Globus pallidus (tissue), 1 donor: ENCODE data around the gene AMDHD2.
"Not testable (repeated sequence)": the region's sequence is repeated elsewhere in the genome, so short reads cannot be mapped to it uniquely, and the experiment has no call there.

Experiments
- DNase-seq: peaks from one replicate; pipeline ENCODE4 v3.0.0-alpha.2; 2015; ENCODE audit warnings: low spot score

Gene AMDHD2

DNA sequence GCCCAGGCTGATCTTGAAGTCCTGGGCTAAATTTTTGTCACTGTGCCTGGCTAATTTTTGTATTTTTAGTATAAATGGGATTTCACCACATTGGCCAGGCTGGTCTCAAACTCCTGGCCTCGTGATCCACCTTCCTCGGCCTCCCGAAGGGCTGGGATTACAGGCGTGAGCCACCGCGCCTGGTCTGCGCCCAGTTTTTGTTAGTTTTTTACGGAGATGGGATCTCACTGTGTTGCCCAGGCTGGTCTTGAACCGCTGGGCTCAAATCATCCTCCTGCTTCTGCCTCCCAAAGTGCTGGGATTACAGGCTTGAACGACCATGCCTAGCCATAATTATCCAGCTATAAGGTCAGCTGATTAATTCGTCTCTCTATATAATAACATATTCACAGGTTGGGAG lies 13.7 kb downstream of the AMDHD2 start:
- no peak for DNase-seq

DNA sequence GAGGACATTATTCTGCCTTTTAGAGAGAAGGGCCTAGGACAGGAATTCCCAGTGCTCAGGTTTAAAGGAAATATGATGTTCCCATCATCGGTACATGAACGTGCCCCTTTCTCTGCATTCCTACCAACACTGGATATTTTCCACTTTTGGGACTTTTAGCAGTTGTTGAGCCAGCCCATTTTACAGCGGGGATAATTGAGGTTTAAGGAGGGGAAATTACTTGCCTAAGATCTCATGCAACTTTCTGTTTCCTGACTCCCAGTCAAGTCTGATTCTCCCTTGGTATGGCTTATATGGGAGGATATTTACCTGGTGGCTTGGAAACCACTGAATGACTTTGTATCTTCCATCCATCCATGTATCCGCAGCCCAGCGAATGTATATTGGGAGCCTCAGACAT lies 14.2 kb downstream of the AMDHD2 start:
- not testable (repeated sequence) for DNase-seq

DNA sequence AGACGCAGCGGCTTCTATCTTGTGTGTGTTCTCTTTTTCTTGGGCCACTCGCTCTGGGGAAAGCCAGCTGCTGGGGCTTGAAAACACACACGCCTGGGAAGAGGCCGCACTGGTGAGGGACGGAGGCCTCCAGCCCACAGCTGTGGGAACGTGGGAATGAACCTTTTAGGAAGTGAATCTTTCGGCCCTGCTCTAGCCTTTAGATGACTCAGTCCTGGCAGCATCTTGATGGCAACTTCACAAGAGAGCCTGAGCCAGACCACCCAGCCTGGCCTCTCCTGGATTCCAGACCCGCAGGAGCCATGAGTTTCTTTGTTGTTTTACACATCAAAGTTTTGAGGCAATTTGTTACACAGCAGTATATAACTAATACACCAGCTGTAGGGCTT lies 15.4 kb downstream of the AMDHD2 start:
- no peak for DNase-seq

DNA sequence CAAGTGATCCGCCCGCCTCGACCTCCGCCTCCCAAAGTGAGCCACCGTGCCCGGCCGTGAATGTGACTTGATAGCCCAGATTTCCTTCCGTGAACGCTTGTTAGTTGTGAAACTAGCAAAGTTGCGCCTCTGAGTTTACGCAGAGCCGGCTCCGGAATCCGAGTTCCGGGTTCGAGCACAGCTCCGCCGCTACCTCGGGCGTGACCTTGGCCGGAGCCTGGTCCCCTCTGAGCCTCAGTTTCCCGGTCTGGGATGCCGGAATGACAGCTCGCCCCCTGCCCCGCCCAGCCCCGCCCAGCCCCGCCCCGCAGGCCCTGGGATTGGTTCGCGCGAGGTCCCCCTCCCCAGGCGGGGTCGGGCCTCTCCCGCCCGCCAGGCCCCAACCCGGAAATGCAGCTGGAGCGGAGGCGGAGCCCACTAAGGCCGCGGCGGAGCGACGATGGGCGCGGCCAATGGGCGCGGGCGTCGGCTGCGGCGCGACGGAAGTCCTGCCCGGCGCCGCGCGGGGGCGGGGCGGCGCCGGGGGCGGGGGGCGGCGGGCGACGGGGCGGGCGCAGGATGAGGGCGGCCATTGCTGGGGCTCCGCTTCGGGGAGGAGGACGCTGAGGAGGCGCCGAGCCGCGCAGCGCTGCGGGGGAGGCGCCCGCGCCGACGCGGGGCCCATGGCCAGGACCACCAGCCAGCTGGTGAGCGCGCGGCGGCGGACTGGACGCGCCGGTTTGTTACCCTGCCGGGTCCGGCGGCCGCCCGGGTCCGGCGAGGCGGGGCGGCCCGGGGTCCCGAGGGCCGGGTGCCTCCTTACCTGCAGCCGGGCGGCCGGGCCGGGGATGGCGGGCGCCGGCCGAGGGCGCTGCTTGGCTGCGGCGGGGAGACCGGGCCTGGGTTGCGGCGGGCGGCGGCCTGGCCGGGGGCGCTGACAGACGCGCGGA lies 17.5 kb downstream of the AMDHD2 start, which contains the start of gene PDPK1:
PDPK1 (plus strand) TSS at position 571 of the 929 bp plus-strand sequence; CDS start at position 663, 92 bp downstream.
- peak; percentile 96 for DNase-seq

DNA sequence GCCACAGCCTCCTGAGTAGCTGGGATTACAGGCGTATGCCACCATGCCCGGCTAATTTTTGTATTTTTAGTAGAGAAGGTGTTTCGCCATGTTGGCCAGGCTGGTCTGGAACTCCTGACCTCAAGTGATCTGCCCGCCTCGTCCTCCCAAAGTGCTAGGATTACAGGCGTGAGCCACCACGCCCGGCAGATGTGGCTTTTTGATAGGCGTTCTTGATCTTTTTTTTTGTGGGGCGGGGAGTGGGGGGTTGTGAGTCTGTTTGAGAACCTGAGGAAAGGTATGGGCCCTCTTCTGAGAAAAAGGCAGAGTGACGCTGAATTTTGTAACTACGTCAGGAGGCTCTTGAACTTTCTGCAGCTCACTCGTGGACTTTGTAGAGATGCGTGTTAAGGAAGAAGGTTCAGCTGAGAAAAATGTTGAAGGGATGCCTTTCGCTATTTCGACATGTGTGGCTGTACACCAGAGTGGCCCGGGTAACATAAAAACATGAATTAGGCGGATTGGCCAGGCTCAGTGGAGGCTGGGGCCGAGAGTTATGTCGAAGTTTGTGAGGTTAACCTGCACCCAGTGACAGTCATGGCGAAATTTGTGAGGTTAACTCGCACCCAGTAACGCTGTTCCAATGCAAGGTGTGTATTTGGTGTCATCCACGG lies 19.1 kb downstream of the AMDHD2 start:
- not testable (repeated sequence) for DNase-seq

DNA sequence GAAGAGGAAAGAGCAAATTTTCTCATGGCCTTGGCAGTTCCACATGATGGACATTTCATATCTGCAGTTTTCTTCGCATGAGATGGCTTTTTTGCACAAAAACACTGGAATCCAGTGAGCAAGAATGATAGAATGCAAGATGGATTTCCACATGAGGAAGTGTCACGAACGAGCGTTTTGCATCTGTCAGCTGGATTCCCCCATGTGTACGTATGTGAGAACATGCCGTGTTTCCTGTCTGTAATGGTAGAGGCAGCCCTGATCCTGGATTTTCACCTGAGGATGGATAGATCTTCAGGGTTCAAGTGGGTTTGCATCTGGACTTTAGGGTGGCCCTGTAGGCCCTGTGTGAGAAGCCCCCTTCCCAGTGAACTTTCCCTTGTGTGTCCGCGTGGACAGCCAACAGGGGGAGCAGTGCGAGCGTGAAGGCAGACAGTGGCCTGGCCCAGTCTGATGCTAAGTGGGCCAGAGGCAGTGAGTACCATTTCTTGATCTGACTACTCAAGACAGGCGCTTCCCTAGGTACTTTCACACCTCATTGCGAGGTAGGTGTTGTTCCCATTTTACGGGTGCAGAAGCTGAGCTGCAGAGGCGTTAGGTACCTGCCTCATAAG lies 19.8 kb downstream of the AMDHD2 start:
- not testable (repeated sequence) for DNase-seq

DNA sequence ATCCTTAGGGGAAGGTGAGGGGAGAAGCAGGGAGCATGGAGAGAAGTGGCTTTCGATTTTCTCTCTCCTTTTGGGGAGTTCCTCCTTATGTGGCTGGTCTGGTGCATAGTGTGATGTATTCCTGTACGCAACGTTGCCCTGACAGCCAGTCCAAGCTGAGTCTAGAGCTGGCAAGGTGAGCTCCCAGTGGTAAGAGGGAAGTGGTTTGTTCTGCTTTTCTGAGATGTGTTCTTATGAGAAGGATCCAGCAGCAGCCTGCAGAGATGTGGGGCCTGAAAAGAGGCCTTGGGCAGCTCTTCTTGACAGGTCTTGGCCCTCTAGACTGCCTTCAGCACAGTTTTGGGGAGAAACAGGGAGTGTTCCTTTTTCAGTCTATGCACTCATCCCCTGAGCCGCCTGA lies 20.7 kb downstream of the AMDHD2 start:
- not testable (repeated sequence) for DNase-seq

DNA sequence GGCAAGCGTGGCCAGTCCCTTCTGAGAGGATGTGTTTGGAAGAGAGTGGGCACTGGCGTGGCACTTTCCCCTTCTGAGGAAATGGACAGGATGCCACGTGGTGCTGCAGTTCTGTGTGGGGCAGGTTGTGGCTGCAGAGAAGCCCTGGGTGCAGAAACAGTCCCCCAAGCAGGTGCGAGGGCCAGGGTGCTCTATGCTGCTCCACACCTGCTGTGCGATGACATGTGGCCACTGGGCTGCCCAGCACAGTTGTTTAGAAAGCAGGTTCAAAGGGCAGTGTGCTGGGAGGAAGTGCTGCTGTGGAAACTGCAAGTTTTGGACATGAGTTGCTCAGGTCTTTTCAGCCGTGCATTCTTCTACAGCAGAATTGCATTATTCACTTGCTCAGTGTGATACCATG lies 21.2 kb downstream of the AMDHD2 start:
- not testable (repeated sequence) for DNase-seq

DNA sequence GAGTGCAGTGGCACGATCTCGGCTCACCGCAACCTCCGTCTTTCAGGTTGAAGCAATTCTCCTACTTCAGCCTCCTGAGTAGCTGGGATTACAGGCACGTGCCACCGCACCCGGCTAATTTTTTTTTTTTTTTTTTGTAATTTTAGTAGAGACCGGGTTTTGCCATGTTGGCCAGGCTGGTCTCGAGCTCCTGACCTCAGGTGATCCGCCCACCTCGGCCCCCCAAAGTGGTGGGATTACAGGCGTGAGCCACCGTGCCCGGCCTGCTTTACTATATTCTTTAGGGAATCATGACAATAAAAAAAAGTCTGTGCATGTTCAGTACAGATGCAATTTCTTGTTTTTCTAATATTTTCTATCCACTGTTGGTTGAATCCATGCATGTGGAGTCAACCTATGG lies 23.6 kb downstream of the AMDHD2 start:
- DNase-seq, result not testable (repeated sequence)

DNA sequence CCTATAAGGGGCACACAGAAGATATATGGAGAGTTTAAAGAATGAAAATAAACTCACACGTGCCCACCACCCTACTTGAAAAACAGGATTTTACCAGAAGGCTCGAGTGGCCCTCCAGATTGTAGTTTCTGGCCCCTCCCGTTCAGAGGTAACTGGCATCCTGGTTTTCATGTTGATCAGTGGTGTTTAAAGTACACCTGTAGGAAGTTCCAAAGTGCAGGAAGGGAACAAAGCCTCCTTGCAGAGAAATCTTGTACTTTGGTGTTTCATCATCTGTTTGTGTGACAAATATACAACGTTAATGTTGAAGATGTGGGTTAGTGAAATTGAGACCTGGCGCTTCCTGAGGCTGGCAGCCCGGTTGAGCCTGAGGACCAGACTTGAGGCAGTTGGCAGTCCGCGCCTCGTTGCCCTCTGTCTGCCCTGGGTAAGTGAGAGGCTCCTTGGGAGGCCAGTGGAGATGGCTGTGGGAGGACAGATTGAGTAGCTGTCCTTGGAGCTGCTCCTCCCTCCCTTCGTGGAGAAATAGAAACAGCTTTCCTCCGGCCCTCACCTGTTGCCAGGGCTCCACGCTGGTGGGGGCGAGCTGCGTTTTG lies 30.2 kb downstream of the AMDHD2 start:
- DNase-seq, result not testable (repeated sequence)

DNA sequence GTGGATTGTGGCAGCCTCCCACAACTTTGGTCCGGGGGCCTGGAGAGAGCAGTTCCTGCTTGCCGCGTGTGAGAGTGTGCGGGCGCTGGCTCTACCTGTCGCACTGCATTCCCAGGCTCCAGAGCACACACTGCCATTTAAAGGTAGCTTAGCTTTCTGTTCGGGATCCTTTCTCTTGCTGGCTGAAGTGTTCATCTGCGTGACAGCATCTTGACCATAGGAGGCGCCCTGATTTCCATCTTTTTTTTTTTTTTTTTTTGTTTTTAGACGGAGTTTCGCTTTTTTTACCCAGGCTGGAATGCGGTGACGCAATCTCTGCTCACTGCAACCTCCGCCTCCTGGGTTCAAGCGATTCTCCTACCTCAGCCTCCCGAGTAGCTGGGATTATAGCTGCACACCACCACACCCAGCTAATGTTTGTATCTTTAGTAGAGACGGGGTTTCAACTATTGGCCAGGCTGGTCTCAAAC lies 31.3 kb downstream of the AMDHD2 start:
- not testable (repeated sequence) for DNase-seq

DNA sequence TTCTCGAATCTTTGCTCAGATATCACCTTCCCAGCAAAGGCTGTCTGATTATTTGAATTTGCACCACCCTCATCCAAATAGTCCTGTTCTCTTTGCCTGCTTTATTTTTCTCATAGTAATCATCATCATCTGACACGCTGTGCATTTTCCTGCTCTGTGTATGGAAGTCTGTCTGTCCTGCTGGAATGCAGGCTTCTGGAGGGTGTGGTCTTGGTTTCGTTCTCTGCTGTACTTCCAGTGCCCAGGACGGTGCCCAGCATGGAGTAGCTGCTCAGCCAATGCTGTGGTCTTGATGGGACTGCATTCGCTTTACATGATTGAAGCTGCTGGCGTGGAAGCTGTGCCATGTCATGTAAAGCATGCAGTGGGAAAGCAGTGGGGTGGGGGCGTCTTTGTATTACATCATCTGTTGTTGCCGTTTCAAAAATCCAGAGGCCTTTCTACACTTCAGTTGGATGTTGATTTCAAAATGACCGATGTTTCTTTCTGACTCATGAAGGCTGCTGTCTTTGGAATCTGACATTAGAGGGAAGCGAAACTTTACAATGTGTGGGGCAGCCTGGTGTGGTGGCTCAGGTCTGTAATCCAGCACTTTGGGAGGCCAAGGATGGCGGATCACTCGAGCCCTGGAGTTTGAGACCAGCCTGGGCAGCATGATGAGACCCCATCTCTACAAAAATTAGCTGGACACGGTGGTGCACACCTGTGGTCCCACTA lies 34.7 kb downstream of the AMDHD2 start:
- DNase-seq, result not testable (repeated sequence)

DNA sequence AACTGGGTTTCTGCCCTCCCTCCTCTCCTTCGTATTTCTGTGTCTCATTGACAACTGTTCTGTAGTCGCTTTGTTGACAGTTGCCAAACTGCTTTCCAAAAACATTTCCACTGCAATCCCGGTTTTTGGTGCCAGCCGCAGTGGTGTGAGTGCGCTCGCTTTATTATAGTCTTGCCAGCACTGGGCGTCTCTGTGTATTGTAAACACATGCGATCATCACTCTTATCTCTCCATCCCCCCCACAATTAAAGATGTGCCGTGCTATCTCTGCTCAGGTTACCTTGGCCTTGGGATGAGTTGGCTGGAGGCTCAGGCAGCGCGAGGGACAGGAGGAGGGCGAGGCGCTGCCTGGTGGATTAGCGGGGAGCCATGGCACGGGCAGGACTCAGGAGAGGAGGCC lies 37.0 kb downstream of the AMDHD2 start:
- not testable (repeated sequence) for DNase-seq

DNA sequence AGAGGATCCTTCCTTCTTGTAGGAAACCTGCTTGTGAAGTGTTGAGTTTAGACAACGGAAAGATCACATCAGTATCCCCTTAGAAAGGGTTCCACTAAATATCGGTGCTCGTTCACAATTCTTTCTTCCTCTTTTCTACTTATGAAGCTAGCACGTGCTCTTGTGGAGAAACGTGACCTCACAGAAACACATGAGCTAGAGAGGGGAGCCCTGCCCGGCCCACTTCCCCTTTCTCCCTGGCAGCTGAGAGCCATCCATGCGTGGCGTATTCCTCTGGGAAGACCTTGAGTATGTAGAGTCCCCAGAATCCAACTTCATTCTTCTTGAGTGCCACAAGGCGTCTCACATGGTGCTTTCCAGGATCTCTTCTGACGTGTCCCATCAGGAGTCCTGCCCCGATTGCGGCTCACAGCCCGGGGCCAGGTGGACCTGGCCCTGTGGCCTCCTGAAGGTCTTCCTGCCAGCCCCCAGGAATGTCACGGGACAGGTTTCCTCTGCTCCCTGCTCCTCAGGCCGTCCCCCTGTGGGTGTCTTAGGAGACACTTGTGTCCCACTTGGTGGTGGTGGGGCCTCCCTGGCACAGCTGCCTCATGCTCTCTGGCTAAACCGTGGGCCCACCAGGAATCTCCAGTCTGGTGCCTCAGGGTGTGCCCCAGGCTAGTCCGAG lies 40.1 kb downstream of the AMDHD2 start:
- DNase-seq, result not testable (repeated sequence)

DNA sequence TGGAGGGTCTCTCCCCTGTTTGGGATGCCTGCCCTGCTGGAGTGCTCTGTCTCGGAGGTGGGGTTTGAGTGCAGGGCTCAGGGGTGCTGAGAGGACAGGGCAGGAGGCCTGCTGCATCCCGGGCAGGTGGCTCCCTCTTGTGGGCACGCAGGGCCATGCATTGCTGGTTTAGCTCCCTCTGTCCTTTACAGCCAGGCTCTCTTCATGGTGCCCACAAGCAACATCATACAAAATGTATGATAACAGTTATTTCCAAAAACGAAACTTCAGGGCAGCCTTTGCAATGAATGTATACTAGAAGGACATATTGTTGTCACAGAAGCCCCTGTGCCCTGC lies 40.6 kb downstream of the AMDHD2 start:
- DNase-seq, result not testable (repeated sequence)

DNA sequence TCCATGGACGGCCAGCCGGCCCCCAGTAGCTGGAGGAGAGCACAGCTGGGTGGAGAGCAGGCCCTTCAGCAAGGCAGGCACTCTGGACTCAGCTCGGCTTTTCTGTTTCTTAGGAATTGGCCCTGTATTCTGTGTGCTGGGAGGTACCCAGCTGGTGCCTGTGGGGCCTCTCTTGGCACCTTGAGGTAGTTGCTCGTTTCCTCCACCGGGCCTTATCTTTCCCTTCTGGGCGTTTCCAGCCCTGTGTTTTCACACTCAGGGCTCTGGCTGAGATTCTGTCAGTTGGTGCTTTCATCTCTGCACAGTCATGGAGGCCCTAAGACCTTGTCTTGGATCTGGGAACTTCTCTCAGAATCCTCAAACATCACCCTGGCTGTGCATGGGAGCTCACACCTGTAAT lies 47.3 kb downstream of the AMDHD2 start:
- DNase-seq, result not testable (repeated sequence)

DNA sequence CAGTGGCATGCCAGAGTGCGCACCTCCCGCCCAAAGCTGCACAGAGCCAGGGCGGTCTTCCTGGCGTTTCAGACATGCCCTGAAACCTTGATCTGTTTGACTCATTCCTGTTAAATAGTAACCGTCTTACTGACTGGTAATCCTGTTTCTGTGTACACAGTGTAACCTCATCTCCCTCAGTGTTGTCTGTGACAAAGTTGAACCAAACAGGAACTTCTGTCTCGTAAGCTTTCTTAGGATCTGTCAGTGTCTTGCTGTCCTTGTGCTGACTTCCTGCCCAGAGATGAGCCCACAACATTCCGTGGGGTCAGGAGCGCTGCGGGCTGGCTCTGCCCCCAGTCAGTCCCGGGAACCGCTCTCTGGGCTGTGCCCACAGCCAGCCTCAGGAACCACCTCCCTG lies 48.4 kb downstream of the AMDHD2 start:
- DNase-seq, result not testable (repeated sequence)

DNA sequence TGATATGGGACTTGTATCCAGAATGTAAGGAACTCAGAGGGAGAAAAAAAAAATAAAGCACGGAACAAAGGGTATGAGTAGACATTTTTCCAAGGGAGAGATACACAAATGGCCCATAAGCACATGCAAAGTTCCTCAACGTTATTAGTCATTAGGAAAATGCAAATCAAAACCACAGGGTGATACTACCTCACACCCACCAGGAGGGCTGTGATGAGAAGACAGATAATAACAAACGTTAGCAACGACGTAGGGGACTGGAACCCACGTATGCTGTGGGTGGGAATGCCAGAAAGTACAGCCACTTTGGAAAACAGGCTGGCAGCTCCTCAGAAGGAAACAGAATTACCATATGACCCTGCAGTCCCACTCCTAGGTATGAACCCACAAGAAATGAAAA lies 52.5 kb downstream of the AMDHD2 start:
- not testable (repeated sequence) for DNase-seq

DNA sequence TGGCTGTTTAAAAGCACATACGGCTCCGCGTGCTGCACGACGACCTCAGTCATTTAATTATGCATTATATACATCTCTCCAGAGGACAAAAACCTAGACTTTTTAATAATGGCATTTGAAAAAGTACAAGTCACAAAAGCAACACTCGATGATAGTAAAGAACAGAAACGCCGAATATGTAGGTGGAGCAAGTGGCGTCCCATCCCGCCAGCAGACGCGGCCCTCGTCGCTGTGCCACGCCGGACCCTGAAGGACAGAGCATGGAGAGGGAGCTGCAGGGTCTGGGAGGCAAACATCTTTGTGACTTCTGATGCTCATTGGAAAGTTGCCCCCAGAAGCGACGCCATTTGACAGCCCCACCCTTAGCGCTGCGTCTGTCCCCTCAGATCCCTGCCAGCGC lies 55.7 kb downstream of the AMDHD2 start:
- DNase-seq, result not testable (repeated sequence)

DNA sequence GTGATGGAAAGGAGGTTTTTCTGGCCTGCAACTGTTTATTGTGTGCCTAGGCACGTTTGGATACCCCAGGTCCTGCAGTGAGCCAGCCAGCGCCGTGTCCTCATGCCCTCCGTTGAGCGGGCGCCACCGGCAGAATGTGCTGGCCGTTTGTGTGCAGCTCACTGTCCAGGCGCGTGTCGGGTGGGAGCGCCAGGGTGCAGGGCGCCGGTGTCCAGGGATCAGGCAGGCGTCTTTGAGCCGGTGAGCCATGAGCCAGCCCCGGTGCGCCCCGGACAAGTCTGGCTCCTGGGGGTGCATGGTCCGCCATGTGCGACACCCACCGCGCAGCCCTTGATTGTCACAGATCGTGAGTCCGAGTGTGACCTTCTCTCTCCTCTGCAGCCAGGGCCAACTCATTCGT lies 56.9 kb downstream of the AMDHD2 start:
- not testable (repeated sequence) for DNase-seq

DNA sequence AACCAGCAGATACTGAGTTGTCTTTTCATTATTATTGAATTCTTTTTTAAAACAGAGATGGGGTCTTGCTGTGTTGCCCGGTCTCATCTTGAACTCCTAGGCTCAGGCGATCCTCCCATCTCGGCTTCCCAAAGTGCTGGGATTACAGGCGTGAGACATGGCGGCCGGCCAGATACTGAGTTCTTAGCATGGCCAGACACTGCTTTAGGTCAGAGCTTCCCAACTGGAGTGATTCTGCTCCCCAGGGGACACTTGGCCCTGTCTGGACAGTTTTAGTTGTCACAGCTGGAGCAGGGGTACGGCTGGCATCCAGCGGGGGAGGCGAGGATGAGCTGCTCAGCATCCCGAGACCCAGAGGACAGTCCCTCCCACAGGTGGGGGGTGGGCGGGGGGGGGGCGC lies 58.7 kb downstream of the AMDHD2 start:
- DNase-seq, result not testable (repeated sequence)
